ACHN (cell line): ENCODE measurements around the gene MRPL43.
"Not testable (repeated sequence)": the region's sequence is repeated elsewhere in the genome, so short reads cannot be mapped to it uniquely, and the experiment has no call there.

Experiments used
- DNase-seq: peaks from one replicate; pipeline ENCODE4 v3.0.0-alpha.2; 2015
- in situ Hi-C: cut with HindIII; loops from 2 replicates; pipeline ENCODE4 v1.10.0; 2017; ENCODE audit warnings: low sequenced_read_pairs, low pct_ligation_motif_present, low pct_unique_long_range_greater_than_20kb

The MRPL43 gene

GRCh38 chr10:100993986-100994708, 6.8 kb upstream of the MRPL43 start:
- peak; percentile 57 for DNase-seq
- in situ Hi-C loops, result no loop called here

GRCh38 chr10:100989088-100989487, 1.8 kb upstream of the MRPL43 start:
- DNase-seq, result no peak
- in situ Hi-C loops, result no loop called here

GRCh38 chr10:100988166-100988565, 869 bp upstream of the MRPL43 start:
- no peak for DNase-seq
- in situ Hi-C loops, result no loop called here

- DNase-seq, result no peak
- in situ Hi-C loops, result no loop called here
Observed at GRCh38 chr10:100987685-100988049, 370 bp upstream of the MRPL43 start.

GRCh38 chr10:100986623-100986951, 710 bp downstream of the MRPL43 start:
- in situ Hi-C loops, result no loop called here
- DNase-seq, result no peak

- DNase-seq, result no peak
- in situ Hi-C loops, result no loop called here
Observed at GRCh38 chr10:100985336-100985735, 2.0 kb downstream of the MRPL43 start.

GRCh38 chr10:100984672-100985177, 2.6 kb downstream of the MRPL43 start:
- in situ Hi-C loops, result no loop called here
- no peak for DNase-seq

- in situ Hi-C loops, result no loop called here
- DNase-seq, result no peak
Observed at GRCh38 chr10:100983868-100984671, 3.2 kb downstream of the MRPL43 start.

GRCh38 chr10:100982916-100983830, 4.1 kb downstream of the MRPL43 start:
- in situ Hi-C loops, result no loop called here
- no peak for DNase-seq

- no peak for DNase-seq
- in situ Hi-C loops, result no loop called here
Observed at GRCh38 chr10:100981178-100981772, 6.0 kb downstream of the MRPL43 start.

- in situ Hi-C loops, result no loop called here
- no peak for DNase-seq
Observed at GRCh38 chr10:100980711-100981110, 6.6 kb downstream of the MRPL43 start.

GRCh38 chr10:100980311-100980710, 7.0 kb downstream of the MRPL43 start:
- in situ Hi-C loops, result no loop called here
- no peak for DNase-seq

- DNase-seq, result no peak
- in situ Hi-C loops, result no loop called here
Observed at GRCh38 chr10:100979791-100980272, 7.5 kb downstream of the MRPL43 start.

GRCh38 chr10:100978901-100979195, 8.4 kb downstream of the MRPL43 start:
- in situ Hi-C loops, result no loop called here
- DNase-seq, result no peak

GRCh38 chr10:100978121-100978900, 9.0 kb downstream of the MRPL43 start:
- DNase-seq, result no peak
- in situ Hi-C loops, result no loop called here

GRCh38 chr10:100977436-100977835, 9.9 kb downstream of the MRPL43 start:
- DNase-seq, result no peak
- in situ Hi-C loops, result no loop called here

GRCh38 chr10:100976906-100977305, 10.4 kb downstream of the MRPL43 start:
- no peak for DNase-seq
- in situ Hi-C loops, result no loop called here

- DNase-seq, in situ Hi-C loops: not testable (repeated sequence)
Observed at GRCh38 chr10:100975397-100975796, 11.9 kb downstream of the MRPL43 start.
